HepG2 (cell line): ENCODE measurements around the gene TSEN54. TPM values are rescaled to one million over a fixed set of nuclear protein-coding genes. Genes with fewer than 3 reads are reported as not detected.

ENCODE experiments used
- ATAC-seq: fragments of 200-7000 bp; cut with Tn5 transposase; 3 replicates; pipeline ENCODE4 v1.9.1; 2020; ENCODE audit warnings: mild to moderate bottlenecking, moderate library complexity
- BruUV-seq: library from RNA; stranded (reverse); fragments of 400-500 nt; replicated peaks from 2 replicates; lab custom pipeline; 2021; lab: Mats Ljungman, UMichigan
- CTCF ChIA-PET: fragments of 300-600 bp; formaldehyde crosslinking; extraction: SDS; loops from one replicate; lab custom pipeline; 2021; ENCODE audit warnings: low total read pairs, inconsistent platforms, low intra/inter-chr PET ratio; lab: Yijun Ruan, JAX
- POLR2A ChIA-PET: fragments of 350-600 bp; sonication (Branson Sonifier 250); formaldehyde crosslinking; loops from one replicate; lab custom pipeline; 2020; ENCODE audit warnings: antibody characterized with exemption, inconsistent platforms; lab: Yijun Ruan, JAX
- DNase-seq: peaks from one replicate; pipeline ENCODE4 v3.0.0-alpha.2; 2015; ENCODE audit warnings: low spot score
- FAIRE-seq: peaks from 3 replicates; lab custom pipeline; 2011; peaks lifted over from hg19 to GRCh38; lab: Jason Lieb, UNC
- H2AFZ ChIP-seq: one replicate; pipeline ENCODE4 v1.6.1; 2011; ENCODE audit warnings: low read length, inconsistent platforms
- H3K27ac ChIP-seq: fragments of 300-600 bp; 3 replicates; pipeline ENCODE4 v1.8.0; 2011; ENCODE audit warnings: mixed run types, mild to moderate bottlenecking, mixed read lengths, low read length, inconsistent platforms; ENCODE audit not compliant: insufficient read depth; ENCODE audit errors: extremely low read length
- H3K27me3 ChIP-seq, 2 experiments: fragments of 200-600 bp in 1 of 2; 2 replicates in 1 of 2; 3 replicates in 1 of 2; pipeline versions ENCODE4 v1.6.0 to v1.8.0; 2011; ENCODE audit warnings: low read length in 2 of 2, mild to moderate bottlenecking in 2 of 2, moderate library complexity in 2 of 2, inconsistent platforms in 1 of 2; ENCODE audit not compliant: insufficient read depth in 2 of 2, control insufficient read depth in 1 of 2
- H3K36me3 ChIP-seq, 2 experiments: fragments of 200-600 bp in 1 of 2; replicated peaks in 1 of 2; 2 replicates in 1 of 2; 3 replicates in 1 of 2; pipeline versions ENCODE4 v1.5.1 to v1.8.0; 2011; ENCODE audit warnings: low read length in 2 of 2, inconsistent platforms in 1 of 2; ENCODE audit not compliant: insufficient read depth in 2 of 2, control insufficient read depth in 1 of 2
- H3K4me1 ChIP-seq: 2 replicates; pipeline ENCODE4 v1.5.1; 2012; ENCODE audit warnings: low read length, inconsistent platforms; ENCODE audit not compliant: insufficient read depth
- H3K4me2 ChIP-seq: 2 replicates; pipeline ENCODE4 v1.6.0; 2011; ENCODE audit warnings: low read depth, low read length, inconsistent platforms
- H3K4me3 ChIP-seq, 3 experiments: fragments of 200-600 bp in 1 of 3; sonication (generic), shearing (Covaris generic) in 1 of 3; replicated peaks in 1 of 3; 2 replicates each; pipeline ENCODE4 v1.5.1; 2011 to 2016; ENCODE audit warnings: low read length in 3 of 3, inconsistent platforms in 2 of 3, low read depth in 2 of 3, mild to moderate bottlenecking in 2 of 3, control low read depth in 1 of 3, mixed read lengths in 1 of 3; ENCODE audit not compliant: insufficient read depth in 1 of 3
- H3K79me2 ChIP-seq: one replicate; pipeline ENCODE4 v1.6.1; 2011; ENCODE audit warnings: low read length, inconsistent platforms; ENCODE audit not compliant: insufficient read depth
- H3K9ac ChIP-seq: 2 replicates; pipeline ENCODE4 v1.6.0; 2011; ENCODE audit warnings: mild to moderate bottlenecking, low read depth, low read length, inconsistent platforms; ENCODE audit not compliant: insufficient read depth
- H3K9me3 ChIP-seq: 2 replicates; pipeline ENCODE4 v1.5.1; 2012; ENCODE audit warnings: mild to moderate bottlenecking, low read length
- H4K20me1 ChIP-seq: 2 replicates; pipeline ENCODE4 v1.6.0; 2011; ENCODE audit warnings: inconsistent platforms, mild to moderate bottlenecking, low read length, moderate library complexity; ENCODE audit not compliant: insufficient read depth
- AGO2 ChIP-seq: fragments of 200-400 bp; formaldehyde crosslinking; optimal IDR thresholded peaks from 2 replicates; pipeline ENCODE3; 2017; ENCODE audit warnings: mild to moderate bottlenecking, low read depth, low read length, moderate library complexity
- ARID4A ChIP-seq: sonication (generic); formaldehyde crosslinking; IDR thresholded peaks from 2 replicates; pipeline ENCODE4 v1.5.0; 2020; ENCODE audit warnings: mild to moderate bottlenecking, missing genetic modification reagents, borderline replicate concordance
- CBX5 ChIP-seq: sonication (generic); formaldehyde crosslinking; IDR thresholded peaks from 2 replicates; pipeline ENCODE4 v1.4.0; 2020; ENCODE audit warnings: missing genetic modification reagents, borderline replicate concordance
- POLR2A ChIP-seq, 2 experiments: IDR thresholded peaks; 2 replicates each; pipeline ENCODE4 v1.6.1; 2011; ENCODE audit warnings: low read depth in 2 of 2, low read length in 2 of 2, mild to moderate bottlenecking in 1 of 2, moderate library complexity in 1 of 2; ENCODE audit not compliant: insufficient read depth in 1 of 2
- RBFOX2 ChIP-seq: fragments of 200-400 bp; formaldehyde crosslinking; IDR thresholded peaks from 2 replicates; pipeline ENCODE4 v1.6.1; 2017; ENCODE audit warnings: low read depth, mild to moderate bottlenecking, low read length
- XRCC5 ChIP-seq: fragments of 200-400 bp; formaldehyde crosslinking; optimal IDR thresholded peaks from 2 replicates; pipeline ENCODE3; 2017; ENCODE audit warnings: mild to moderate bottlenecking, low read length
- ZNF34 ChIP-seq: sonication (generic); formaldehyde crosslinking; IDR thresholded peaks from 2 replicates; pipeline ENCODE4 v1.4.0; 2020; ENCODE audit warnings: mild to moderate bottlenecking, missing genetic modification reagents, borderline replicate concordance
- ZNF501 ChIP-seq: sonication (generic); formaldehyde crosslinking; IDR thresholded peaks from 2 replicates; pipeline ENCODE4 v1.5.1; 2020; ENCODE audit warnings: mild to moderate bottlenecking, moderate library complexity, missing genetic modification reagents
- ZUFSP ChIP-seq: sonication (generic); formaldehyde crosslinking; IDR thresholded peaks from 2 replicates; pipeline ENCODE4 v1.9.0; 2021; ENCODE audit warnings: missing genetic modification reagents, mild to moderate bottlenecking, borderline replicate concordance
- WGBS: methylation state at CpG from one replicate; pipeline ENCODE4 v1.1.6; 2017; ENCODE audit warnings: low lambda C conversion rate; 5-methylcytosine and 5-hydroxymethylcytosine counted together
- in situ Hi-C: cut with HindIII; loops from 2 replicates; pipeline ENCODE4 v1.10.0; 2017; ENCODE audit warnings: low pct_unique_long_range_greater_than_20kb; ENCODE audit not compliant: extremely low pct_ligation_motif_present
- intact Hi-C: fragments of 100-400 bp; cut with micrococcal nuclease; formaldehyde crosslinking; loops from one replicate; pipeline ENCODE4 v1.10.0; 2022; ENCODE audit not compliant: unreplicated experiment
- polyA plus RNA-seq, 8 experiments: library from polyadenylated mRNA; depleted of rRNA in 3 of 8; stranded (reverse) in 7 of 8; unstranded in 1 of 8; fragments of >200 nt; fragmentation: Illumina TruSeq in 4 of 8; extraction: Trizol in 4 of 8; gene quantifications; 2 replicates each; pipeline versions ENCODE4 v1.2.1 to v1.2.3, GENCODE V29; 2011 to 2016; ENCODE audit warnings: low read depth in 4 of 8, missing spikeins in 1 of 8, mixed read lengths in 1 of 8; ENCODE audit not compliant: insufficient read depth in 1 of 8
- total RNA-seq, 5 experiments: library from RNA; depleted of rRNA; stranded (reverse); fragments of >200 nt; fragmentation: Illumina TruSeq; extraction: Trizol; gene quantifications; 2 replicates each; pipeline ENCODE4 v1.2.3, GENCODE V29; 2016; ENCODE audit warnings: low read depth in 1 of 5

The TSEN54 gene
- total and polyA plus RNA-seq, 2 of the 13 experiments (the other 11 are each of a cell fraction or from before 2014, with no cell fraction given) = 62.9 to 63.3 TPM

- Histone ChIP-seq H4K20me1 (no peaks in the 10 kb centered on the region), H3K79me2 (no peaks in the 10 kb centered on the region), H3K36me3 (peaks cover 34 to 46% of the 10 kb centered on the region in 2 experiments; a peak in 4 of 5 replicates), H2AFZ (no peak overlapping the region), H3K27me3 (no peaks in the 10 kb centered on the region), H3K9me3 (no peaks in the 10 kb centered on the region), H3K4me3 (no peak overlapping the region), H3K4me1 (peaks cover 3% of the 10 kb centered on the region), H3K4me2 (no peak overlapping the region), H3K27ac (no peak overlapping the region), H3K9ac (no peak overlapping the region)
- ChIA-PET CTCF (no interaction called here), POLR2A (interaction anchor here (1.0 kb wide), 1 partner anchor 40 kb away, joined by 3 read pairs; no protein-coding TSS in a partner anchor)
- in situ Hi-C loops (no loop called here), intact Hi-C loops (no loop called here)
- ATAC-seq = no peak
- FAIRE-seq = no peak
- DNase-seq = no peak
- WGBS = 89% methylated on average over 13 of the region's 16 CpGs
- TF ChIP-seq ZUFSP (CRISPR knock-in tag) (no peak), XRCC5 (no peak), ZNF501 (CRISPR knock-in tag) (peak; percentile 30; the same call in 1 of the 2 replicates), ARID4A (CRISPR knock-in tag) (0 out of 2 replicates have a peak, but pooled peaks have one; percentile 15), ZNF34 (CRISPR knock-in tag) (no peak), POLR2A (IDR thresholded peaks at IDR 0.05; ENCODE audit: insufficient read depth in 1 of 2, low read depth in 2 of 2, low read length in 2 of 2) (peak in 1 of 2 experiments; percentile 32; a peak in 1 of 4 replicates), AGO2 (peak; percentile 77), CBX5 (no peak), RBFOX2 (0 out of 2 replicates have a peak, but pooled peaks have one; percentile 18)
- BruUV-seq = TSS peak; percentile 52
These were observed 16.9 kb upstream of the TSEN54 start for GRCh38 chr17:75499313-75500022.
